Heart right ventricle (tissue), 16 donors: ENCODE measurements around the gene EEPD1. TPM values are rescaled to one million over a fixed set of nuclear protein-coding genes. Genes with fewer than 3 reads are reported as not detected.

Experiments
- ATAC-seq, 8 donors: fragments of 200-7000 bp; cut with Tn5 transposase; one replicate each; pipeline ENCODE4 v1.9.1; 2020; ENCODE audit warnings: mild to moderate bottlenecking in 8 of 8, moderate library complexity in 8 of 8, moderate number of reproducible peaks in 1 of 8
- DNase-seq, 2 donors: peaks; one replicate each; pipeline ENCODE4 v3.0.0-alpha.2; 2020
- H3K27ac ChIP-seq, 10 donors: fragments of 200-600 bp; sonication (generic) in 2 of 10; one replicate each; pipeline versions ENCODE4 v1.5.0 to v1.8.0; 2020 to 2022; ENCODE audit warnings: mild to moderate bottlenecking in 3 of 10
- H3K27me3 ChIP-seq, 7 donors: fragments of 200-600 bp; one replicate each; pipeline ENCODE4 v1.8.0; 2021 to 2022; ENCODE audit warnings: mild to moderate bottlenecking in 2 of 7
- H3K36me3 ChIP-seq, 9 donors: fragments of 200-600 bp; sonication (generic) in 1 of 9; one replicate each; pipeline versions ENCODE4 v1.5.0 to v1.8.0; 2020 to 2022; ENCODE audit warnings: mild to moderate bottlenecking in 2 of 9
- H3K4me1 ChIP-seq, 9 donors: fragments of 200-600 bp; sonication (generic) in 1 of 9; one replicate each; pipeline versions ENCODE4 v1.5.0 to v1.8.0; 2020 to 2022; ENCODE audit warnings: mild to moderate bottlenecking in 4 of 9
- H3K4me3 ChIP-seq, 10 donors: fragments of 200-600 bp; sonication (generic) in 2 of 10; one replicate each; pipeline versions ENCODE4 v1.5.0 to v1.8.0; 2020 to 2022; ENCODE audit warnings: mild to moderate bottlenecking in 7 of 10, moderate library complexity in 2 of 10
- H3K9me3 ChIP-seq, 11 donors: fragments of 200-600 bp in 10 of 11; sonication (generic) in 2 of 11; one replicate each; pipeline versions ENCODE4 v1.5.0 to v1.8.0; 2013 to 2022; ENCODE audit warnings: mild to moderate bottlenecking in 2 of 11, control low read depth in 1 of 11, moderate library complexity in 1 of 11
- CTCF ChIP-seq, 9 donors: fragments of 200-600 bp; sonication (generic) in 2 of 9; IDR thresholded peaks; one replicate each; pipeline versions ENCODE4 v1.5.0 to v1.8.0; 2021 to 2022; ENCODE audit warnings: antibody characterized with exemption in 9 of 9, mild to moderate bottlenecking in 5 of 9, moderate library complexity in 1 of 9
- WGBS, 2 donors: extraction: QIAGEN DNeasy Blood & Tissue Kit; methylation state at CpG; one replicate each; pipeline ENCODE4 v1.1.7; 2013; ENCODE audit warnings: inconsistent platforms in 1 of 2; 5-methylcytosine and 5-hydroxymethylcytosine counted together
- intact Hi-C, 10 donors: fragments of 100-400 bp; cut with DNase I; formaldehyde crosslinking; loops; one replicate each; pipeline versions ENCODE4 v1.11.1 to v1.14.2; 2022
- polyA plus RNA-seq, 2 donors: library from polyadenylated mRNA; stranded (reverse); fragments of 200-250 nt; gene quantifications; one replicate each; pipeline ENCODE4 v1.2.3, GENCODE V29; 2013
- total RNA-seq, 10 donors: library from RNA; stranded (reverse); fragmentation: NEBNext Ultra II Directional in 3 of 10; extraction: Animal tissue kit (Norgen Biotek cat#: 25700) in 3 of 10; gene quantifications; one replicate each; pipeline versions ENCODE4 v1.2.1 to v1.2.4, GENCODE V29; 2021 to 2023
- donor health status: Arrhythmogenic right ventricular cardiomyopathy.
- donor health status: ischemic (EF 13 %, LVEDD 7.1; RV severe dilation, severe dysfunction).
- donor health status: healthy with polysubstance abuse.
- donor health status: DM: no; HTN: yes; CAD: no.
- donor health status: DM: no; HTN: no; CAD: no.
- donor health status: ischemic (EF 25% LVEDD 6.9; RV normal size, moderate dysfunction).
- donor health status: ischemic (EF 25% LVEDD 5.7; RV mildly dilated, moderate dysfunction).
- donor health status: healthy.
- donor health status: DM: yes; HTN: yes; CAD: no.
- donor health status: Ischemic cardiomyopathy.
- donor health status: ischemic (EF 35%, LVEDD 5.7; RV mildly dilated, moderate dysfunction).
- donor health status: nonischemic (EF 11% LVEDD 7.7; RV severe dilation, severe dysfunction).
- donor health status: DM: yes; HTN: yes; CAD: no.
- donor health status: PGD.
- donor health status: ischemic (EF 29% LVEDD 5.4; RV normal size, mild dysfunction).
- donor health status: nonischemic (EF 23%, LVEDD 6.1; RV moderate dilation, normal function).

Gene EEPD1
- total and polyA plus RNA-seq, 12 donors, result 6.1 to 15.2 (median 8.4) TPM

- DNase-seq (no peak), ATAC-seq (no peak)
- Histone ChIP-seq H3K9me3 (peaks cover 0 to 12% (median 0%) of the 10 kb centered on the region in 11 donors), H3K27ac (no peak overlapping the region), H3K27me3 (no peaks in the 10 kb centered on the region), H3K4me3 (no peak overlapping the region), H3K36me3 (no peaks in the 10 kb centered on the region), H3K4me1 (peaks cover 0 to 19% (median 0%) of the 10 kb centered on the region in 9 donors)
- TF ChIP-seq CTCF (IDR thresholded peaks at IDR 0.05), result no peak
- intact Hi-C loops, result no loop called here
These were observed 11.2 kb upstream of the EEPD1 start for GRCh38 chr7:36141850-36142249.

- peaks cover 0 to 7% (median 0%) of the 10 kb centered on the region in 9 donors for H3K4me1 ChIP-seq
- no peak for DNase-seq
- TF ChIP-seq CTCF (IDR thresholded peaks at IDR 0.05), result no peak
- intact Hi-C loops, result no loop called here
- peaks cover 0 to 22% (median 0%) of the 10 kb centered on the region in 11 donors for H3K9me3 ChIP-seq
- no peaks in the 10 kb centered on the region for H3K27me3 ChIP-seq
- no peak overlapping the region for H3K27ac ChIP-seq
- H3K36me3 ChIP-seq, result no peaks in the 10 kb centered on the region
- ATAC-seq, result no peak
- H3K4me3 ChIP-seq, result no peak overlapping the region
These were observed 8.9 kb upstream of the EEPD1 start for GRCh38 chr7:36144189-36144588.

- no peak overlapping the region for H3K27ac ChIP-seq
- no peak overlapping the region for H3K4me3 ChIP-seq
- ATAC-seq, result no peak
- peaks cover 0 to 22% (median 0%) of the 10 kb centered on the region in 11 donors for H3K9me3 ChIP-seq
- no peaks in the 10 kb centered on the region for H3K36me3 ChIP-seq
- WGBS, 2 donors, result 40 to 67% methylated on average over 1 of the region's 1 CpG
- no peak for TF ChIP-seq CTCF (IDR thresholded peaks at IDR 0.05)
- intact Hi-C loops, result no loop called here
- no peaks in the 10 kb centered on the region for H3K27me3 ChIP-seq
- H3K4me1 ChIP-seq, result peaks cover 0 to 7% (median 0%) of the 10 kb centered on the region in 9 donors
- no peak for DNase-seq
These were observed 7.4 kb upstream of the EEPD1 start for GRCh38 chr7:36145686-36146085.

- Histone ChIP-seq H3K27ac (no peak overlapping the region), H3K36me3 (no peaks in the 10 kb centered on the region), H3K4me3 (no peak overlapping the region), H3K27me3 (no peaks in the 10 kb centered on the region), H3K9me3 (peaks cover 0 to 10% (median 0%) of the 10 kb centered on the region in 11 donors), H3K4me1 (peaks cover 0 to 13% (median 3%) of the 10 kb centered on the region in 9 donors)
- DNase-seq, result no peak
- 94 to 99% methylated on average over 4 of the region's 4 CpGs for WGBS, 2 donors
- TF ChIP-seq CTCF (IDR thresholded peaks at IDR 0.05), result no peak
- ATAC-seq, result no peak
- intact Hi-C loops, result no loop called here
These were observed 5.7 kb upstream of the EEPD1 start for GRCh38 chr7:36147361-36147760.
